NOMO-1 treated with dmso at 0.1 percent for 144 hours (cell line): ENCODE results near the gene COL19A1.
"Not testable (repeated sequence)": the region's sequence is repeated elsewhere in the genome, so short reads cannot be mapped to it uniquely, and the experiment has no call there.

Experiments
- DNase-seq: peaks from one replicate; lab custom pipeline; 2025; ENCODE audit not compliant: unreplicated experiment; lab: John Stamatoyannopoulos, UW

The COL19A1 gene

DNA sequence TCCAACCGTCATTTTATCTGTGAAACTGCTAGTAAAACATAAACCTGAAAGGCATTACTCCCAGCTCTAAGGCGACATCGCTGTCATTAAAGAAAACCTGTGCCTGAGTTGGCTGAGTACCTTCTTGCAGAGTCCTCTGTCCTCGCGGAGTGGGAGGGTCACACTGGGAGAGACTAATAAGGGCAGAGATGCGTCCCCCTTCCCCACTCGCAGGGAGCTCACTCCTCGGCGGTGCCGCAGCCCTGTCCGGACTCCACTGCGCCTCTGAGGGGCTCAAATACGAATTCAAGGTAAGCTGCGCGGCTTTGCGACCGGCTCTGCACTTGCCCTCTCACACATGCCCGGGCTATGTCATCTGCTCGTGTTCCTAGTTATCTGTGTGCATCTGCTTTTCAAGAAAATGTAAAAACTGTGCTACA, at the start of gene COL19A1:
Gene COL19A1, plus strand, starts transcription at position 206 of the 419 bp plus-strand sequence. CDS start 13,012 bp downstream, outside the sequence.
- DNase-seq = no peak

DNA sequence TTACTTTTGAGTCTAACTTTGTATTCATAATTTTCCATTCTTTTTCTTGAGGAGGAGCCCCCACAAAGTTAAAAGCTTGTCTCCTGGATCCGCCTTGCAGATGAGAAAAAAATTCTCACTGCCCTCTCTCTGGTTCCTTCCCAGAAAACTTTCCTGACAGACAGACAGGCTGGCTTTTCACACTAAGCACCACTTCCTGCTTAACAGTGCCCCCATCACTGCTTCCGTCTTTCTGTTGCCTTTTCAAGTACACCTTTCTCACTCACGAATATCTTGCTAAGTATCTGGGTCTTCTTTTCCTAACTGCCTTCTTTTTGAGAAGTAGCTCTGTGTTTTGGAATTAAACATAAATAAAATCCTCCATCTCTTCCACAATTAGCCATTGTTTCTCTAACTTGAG, 49.8 kb upstream of the COL19A1 start:
- DNase-seq = no peak

DNA sequence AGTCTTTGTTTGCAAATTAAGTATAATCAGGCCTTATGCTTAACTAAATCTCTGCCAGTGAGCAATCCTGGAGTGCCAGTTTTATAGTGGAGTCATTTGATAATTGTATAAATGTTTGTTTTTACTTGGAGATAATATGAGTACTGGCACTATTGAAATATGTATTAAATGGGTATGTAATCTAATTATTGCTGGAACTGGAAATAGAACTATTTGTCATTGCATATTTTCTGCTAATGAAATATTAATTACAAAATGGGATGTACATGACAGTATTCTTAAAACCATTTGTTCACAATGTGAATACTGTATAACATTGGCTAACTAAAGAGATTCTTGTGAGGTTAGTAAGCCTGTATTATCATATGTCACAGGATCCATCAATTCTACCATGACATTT, 49.0 kb upstream of the COL19A1 start:
- DNase-seq = no peak

DNA sequence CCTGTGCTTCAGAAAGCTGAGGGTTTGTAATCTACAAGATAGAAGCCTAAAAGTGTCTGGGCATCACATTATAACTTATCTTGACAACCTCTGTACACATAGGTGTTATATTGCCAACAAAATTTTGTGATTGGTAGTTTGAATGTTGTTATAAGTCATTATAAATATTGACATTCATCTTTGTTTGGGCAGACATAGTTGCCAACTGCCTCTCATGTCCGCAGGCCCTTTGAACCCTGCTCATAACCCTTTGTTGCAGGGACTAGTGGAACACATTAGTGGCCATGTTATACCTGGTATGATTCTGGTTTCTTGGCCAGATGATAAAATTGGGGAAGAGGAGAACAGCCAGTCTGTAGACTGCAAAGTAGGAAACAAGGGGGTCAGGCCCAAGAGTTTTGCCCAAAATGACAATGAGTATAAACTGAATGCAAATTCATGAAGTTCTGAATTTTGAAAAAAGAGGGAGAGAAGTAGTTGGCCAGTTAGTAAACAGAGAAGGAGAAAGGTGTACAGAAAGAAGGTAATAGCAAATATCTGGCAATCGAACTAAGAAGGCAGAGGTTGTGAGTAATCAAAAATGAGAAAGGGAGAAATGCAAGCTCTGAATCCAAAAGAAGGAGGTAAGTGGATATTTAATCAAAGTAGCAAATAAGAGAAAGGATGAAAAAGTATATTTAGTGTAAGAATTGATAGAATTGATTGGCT, 48.0 kb upstream of the COL19A1 start:
- DNase-seq = no peak

DNA sequence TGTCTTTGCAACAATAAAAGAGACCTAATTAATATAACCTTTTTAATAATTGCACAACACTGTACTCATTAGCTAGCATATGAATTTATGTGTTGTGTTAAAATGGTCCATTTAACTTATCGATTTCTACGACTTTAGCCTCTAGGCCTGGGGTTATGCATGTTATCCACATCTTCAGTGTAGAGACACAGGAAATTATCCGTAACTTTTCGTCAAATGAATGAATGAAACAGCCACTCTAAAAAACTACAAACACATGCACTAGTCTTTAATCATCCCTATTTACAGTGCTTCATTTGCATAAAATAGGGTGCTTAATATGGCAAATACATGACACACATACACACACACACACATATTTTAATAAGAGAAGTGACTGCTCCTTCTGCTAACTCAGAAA, 47.2 kb upstream of the COL19A1 start:
- DNase-seq = no peak

DNA sequence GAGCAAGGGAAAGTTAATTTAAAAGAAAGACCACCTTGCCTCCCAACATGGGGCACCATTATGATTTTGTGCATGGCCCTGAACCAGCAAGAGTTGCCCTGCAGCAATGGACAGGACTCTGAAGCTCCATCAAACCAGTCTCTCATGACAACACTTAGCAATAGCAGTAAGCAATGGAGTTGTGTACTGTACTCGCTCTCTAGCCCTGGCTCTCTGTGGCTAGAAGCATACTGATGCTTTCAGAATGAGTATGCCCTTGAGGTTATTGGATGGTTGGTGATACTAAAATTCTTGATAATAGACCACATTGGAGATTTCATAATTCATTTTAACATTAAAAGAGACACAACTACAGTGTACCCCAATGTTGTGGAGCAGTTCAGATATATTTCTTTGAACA, 46.3 kb upstream of the COL19A1 start:
- DNase-seq = no peak

DNA sequence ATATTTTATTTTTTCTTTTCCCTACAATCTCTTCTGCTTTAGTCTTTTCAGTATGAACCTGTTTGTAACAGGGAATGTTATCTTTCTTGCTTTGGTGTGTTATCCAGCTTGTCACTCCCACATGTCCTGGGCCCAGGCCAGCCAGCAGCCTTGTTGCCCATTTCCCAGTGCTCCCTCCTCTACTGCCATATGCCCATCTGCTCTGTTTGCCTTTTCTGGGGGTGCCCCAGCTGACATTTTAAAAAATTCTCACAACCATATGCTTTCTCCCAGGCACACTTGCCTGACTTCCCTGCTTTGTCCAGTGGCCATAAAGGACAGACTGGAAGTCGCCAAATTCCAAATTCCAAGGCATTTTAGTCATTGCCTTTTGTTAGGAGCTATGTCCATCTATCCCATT, 45.9 kb upstream of the COL19A1 start:
- DNase-seq = no peak

DNA sequence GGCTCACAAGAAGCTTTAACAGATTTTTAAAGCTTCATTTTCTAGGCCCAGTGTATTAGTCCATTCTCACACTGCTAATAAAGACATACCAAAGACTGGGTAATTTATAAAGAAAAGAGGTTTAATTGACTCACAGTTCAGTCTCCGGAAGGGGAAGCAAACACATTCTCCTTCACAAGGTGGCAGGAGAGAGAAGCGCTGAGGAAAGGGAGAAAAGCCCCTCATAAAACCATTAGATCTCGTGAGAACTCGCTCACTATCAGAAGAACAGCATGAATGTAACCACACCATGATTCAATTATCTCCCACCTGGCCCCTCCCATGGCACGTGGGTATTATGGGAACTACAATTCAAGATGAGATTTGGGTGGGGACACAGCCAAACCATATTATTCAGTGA, 42.0 kb upstream of the COL19A1 start:
- DNase-seq = not testable (repeated sequence)

DNA sequence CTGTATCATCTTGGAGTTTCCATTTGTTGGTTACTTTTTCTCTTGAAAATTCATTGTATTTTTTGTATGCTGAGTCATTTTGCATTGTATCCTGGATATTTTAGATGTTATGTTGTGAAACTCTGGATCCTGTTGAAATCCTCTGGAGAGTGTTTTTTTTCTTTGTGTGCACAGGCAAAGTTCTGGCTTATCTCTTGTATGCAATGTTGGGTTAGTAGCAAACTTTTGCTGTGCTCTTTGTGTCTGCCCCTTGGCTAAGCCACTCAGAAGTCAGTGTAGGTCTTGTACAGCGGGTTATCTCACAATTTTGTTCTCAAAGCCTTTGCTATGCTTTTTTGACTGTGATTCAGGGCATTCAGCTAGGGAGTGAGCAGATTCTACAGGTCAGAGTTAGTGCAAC, 40.5 kb upstream of the COL19A1 start:
- no peak for DNase-seq

DNA sequence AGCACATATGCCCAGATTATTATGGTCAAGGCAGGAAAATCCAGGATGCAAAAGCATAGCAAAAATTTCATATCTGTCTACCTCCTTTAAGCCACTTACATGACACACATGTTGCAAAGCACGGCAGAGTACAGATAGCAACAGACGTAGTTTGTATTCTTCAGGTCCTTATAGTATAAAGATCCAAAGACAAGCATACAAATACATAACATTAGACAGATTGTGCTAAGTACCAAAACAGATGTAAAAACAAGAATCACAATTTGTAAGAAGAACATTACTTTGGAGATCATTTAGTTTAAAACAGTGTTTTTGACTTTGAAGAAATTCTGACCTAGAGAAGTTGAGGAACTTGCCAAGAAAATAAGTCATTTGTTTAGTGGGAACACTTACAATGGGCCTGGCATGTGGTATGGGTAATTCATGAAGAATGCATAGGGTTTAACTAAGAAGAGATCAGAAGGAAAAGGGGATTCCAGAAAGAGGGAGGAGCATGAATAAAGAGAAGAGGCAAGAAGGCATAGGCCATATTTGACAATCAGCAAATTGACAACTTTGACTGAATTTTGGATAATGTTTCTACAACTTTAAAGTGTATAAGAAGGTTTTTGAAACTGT, 39.0 kb upstream of the COL19A1 start:
- DNase-seq = no peak

DNA sequence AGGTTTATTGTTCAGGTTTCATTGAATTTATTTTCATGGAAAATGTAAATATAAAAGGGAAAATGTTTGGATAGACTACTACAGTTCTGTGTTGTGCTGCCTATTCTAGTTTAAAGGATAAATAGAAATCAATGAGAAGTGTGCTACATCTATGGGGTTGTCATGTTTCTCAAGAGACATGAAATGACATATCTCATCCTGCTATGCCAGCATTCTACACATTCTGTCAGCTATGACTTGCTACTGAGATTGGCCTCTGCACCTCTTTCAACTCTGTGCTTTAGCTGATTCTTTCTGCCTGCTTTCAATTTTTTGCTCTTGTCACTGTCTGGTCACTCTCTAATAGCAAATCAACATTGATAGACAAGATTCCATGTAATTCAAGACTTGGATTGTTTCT, 33.8 kb upstream of the COL19A1 start:
- DNase-seq = no peak

DNA sequence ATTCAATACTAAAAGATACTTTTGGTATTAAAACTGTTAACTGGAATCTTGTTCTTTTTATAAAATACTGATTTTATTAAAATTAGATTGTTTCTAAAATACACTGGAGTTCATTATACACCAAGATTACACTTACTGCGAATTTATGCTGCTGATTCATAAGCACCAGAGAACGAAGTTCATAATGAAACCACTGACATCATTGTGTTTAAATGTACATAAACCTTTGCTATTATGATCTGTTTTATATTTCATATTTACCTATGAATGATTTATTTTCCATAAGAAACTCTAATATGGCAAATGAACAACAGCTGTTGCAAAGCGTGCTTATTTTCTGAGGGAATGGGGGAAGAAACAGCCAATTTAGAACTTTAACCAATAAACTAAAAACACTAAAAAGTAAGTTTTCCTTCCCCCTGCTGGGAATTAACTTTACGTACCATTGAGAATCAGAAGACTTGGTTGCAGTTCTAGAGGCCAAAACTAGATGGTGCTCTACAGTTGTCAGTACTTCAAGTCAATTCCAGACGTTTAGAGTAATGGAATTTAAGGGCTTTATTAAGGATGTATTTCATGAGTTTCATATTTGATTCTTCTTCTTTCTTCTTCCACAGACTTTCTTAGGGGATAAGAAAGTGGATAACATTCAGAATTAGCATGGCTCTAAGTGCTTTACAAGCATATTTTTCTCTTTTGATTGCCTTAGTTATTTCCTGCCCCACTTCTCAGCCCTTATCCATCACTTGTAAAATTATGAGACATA, 30.8 kb upstream of the COL19A1 start:
- DNase-seq = peak; percentile 69

DNA sequence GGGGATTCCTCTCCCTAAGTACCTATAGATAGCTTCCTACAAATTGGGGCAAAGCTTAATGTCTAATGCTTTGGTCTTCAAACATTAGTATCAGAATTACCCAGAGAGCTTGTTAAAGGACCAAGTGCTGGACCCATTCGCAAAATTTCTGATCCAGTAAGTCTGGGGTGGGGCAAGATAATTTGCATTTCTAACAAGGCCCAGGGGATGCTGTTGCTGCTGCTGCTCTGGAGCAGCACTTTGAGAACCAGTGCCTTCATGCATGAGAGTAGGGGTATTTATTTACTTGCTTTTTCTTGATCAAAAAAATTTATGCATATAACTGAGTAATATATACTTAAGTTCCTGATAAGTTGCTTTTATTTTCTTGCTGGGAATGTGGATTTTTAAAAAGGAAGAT, 24.5 kb upstream of the COL19A1 start:
- no peak for DNase-seq

DNA sequence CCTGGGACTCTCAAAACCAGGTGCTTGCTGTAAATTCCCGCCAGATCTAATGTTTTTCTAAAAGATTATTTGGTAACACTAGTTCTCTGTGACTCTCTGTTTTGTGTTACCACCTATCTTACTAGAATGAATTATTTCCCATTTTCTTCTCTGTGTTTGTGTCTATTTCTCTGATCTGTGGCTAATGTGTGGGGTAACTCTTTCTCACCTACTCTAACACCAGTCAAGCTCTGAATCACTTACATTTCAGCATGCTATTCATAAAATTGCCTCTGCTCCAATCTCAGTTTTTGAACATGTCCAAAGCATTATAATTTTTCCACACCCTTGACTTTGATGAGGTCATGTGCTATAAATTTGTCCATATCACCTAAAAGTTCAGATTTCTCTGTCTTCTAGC, 23.2 kb upstream of the COL19A1 start:
- no peak for DNase-seq

DNA sequence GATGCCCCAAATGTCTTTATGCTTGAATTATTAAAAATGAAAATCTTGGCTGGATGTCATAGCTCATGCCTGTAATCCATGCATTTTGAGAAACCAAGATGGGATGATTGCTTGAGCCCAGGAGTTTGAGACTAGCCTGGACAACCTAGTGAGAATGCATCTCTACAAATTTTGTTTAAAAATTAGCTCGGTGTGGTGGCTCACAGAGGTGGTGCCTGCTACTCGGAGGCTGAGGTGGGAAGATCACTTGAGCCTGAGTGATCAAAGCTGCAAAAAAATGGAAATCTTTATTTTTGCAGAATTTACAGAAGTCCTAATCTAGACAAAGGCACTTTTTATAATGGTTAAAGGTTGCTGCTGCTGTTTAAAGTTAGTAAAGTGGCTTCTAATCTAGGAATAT, 20.0 kb upstream of the COL19A1 start:
- DNase-seq = no peak

DNA sequence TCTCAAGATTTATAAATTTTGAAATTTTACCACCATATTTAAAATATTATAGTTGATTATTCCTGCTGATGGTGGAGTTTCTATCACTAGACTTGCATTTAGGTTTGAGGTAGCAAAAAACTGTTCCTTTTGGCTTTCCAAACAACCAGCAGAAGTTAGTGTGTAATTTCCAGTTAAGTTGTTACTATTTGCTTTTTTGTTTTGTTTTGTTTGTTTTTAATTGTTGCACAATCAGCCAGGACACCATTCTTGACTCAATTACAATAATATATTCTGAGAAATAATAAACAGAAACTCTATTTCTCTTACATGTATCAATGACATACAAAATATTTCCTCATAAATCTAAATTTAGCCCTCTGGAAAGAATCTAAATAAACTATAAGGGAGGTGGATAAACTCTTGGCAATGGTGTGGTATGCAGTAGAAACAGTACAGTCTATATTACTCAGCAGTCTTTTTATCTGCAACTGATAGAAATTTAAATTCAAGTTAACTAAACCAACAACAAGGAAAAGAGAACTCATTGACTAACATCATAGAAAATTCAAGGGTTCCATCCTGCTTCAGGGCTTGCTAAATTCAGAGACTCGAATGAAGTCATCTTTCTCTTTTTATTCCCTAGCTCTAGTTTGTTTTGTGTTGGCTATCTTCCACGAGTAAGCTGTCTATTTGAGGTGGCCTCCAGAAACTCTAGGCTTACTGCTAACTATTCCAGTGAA, 19.4 kb upstream of the COL19A1 start:
- DNase-seq = no peak

DNA sequence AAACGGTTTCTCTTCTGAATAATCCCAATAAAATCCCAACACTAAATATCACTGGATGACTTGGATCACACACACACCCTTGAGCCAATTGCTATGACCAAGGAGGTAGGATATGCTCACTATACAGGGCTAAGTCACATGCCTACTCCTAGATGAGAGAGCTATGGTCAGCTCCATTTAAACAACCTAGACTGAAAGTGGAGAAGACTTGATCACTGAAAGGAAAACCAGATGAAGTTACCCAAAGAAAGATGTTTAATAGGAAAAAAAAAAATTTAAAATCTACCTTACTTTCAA, 18.9 kb upstream of the COL19A1 start:
- DNase-seq = no peak

DNA sequence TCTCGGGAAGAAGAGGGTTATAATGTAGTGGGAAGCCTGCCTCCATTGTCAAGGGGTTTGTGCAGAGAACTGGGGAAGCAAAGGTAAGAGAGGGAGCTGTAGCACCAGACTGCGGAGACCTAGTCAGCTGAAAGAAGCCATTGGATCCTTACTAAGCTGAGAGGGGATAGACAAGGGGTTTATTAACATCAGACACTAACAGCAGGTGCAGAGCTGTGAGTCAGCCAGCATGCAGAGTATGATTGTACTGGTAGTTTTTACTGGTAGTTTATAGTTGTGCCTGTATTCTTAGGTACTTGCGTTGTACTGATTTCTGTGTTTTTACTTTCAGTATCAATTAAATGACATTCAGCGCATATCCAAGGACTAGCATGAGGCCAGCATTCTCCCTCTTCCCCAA, 17.8 kb upstream of the COL19A1 start:
- no peak for DNase-seq

DNA sequence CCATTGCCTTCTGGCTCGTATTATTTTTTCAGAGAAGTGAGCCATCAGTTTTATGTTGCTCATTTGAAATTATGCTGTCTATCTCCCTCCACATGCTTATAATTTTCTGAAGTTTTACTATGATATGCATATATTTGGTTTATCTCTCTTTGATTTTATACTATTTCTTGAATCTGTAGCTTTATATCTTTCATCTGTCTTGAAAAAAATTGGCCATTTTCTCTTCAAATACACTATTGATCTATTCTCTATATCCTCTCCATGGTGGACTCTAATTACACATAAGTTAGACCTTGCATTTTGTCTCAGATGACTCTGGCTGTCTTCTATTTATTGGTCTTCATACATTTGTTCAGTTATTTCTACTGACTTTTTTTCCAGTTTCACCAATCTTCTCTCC, 13.7 kb upstream of the COL19A1 start:
- DNase-seq = no peak

DNA sequence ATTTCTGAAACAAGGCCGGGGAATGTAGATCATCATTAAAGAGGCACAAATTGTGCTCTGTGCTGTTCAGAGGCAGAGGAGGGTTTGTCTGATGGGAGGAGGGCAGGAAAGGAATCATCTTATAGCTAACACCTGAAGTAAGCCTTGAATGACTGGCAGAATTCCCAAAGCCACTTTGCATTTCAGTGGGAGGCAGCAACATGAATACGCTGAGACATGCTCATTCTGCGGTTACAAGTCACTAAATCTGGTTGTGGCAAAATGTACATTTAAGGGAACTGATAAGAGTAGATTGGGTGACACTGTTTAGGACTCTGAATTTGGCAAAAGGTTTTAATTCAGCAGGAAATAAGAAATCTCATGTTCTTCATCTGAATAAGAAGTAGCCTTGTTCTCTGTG, 4.4 kb upstream of the COL19A1 start:
- DNase-seq = no peak

DNA sequence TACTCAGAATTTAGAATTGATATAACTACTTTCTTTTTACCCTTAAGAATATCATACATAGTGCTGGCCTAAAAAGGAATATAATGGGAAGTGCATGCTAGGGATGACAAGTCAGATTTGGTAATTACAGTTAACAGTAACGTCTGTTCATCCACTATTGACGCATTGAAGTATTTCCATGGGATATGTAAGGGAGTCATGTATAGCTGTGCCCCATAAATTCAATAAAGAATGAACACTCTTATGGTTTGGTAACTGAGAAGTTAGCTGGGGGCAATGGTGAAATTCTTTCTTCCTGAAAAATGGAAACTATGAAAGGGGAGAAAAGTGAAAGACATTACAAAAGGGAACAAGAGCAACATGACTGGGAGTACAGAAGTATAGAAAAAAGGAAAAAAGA, 2.6 kb upstream of the COL19A1 start:
- DNase-seq = no peak

DNA sequence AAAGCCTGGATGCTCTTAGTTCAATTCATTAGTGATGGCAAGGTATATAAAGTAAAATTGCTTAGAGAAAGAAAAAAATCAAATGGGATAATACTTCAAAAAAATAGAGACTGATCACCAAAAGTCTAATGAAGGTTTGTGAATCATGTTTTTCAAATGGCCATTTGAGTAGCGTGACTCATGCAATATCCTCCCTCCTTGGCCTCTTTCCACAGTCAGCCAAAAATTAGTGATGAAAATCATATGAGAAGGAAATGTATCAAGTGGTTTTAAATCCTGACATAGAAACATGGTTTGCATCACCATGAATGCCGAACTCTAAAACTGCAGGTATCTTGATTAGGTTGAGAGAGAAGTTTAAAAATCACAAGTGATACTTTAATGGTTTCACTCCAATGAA, 1.2 kb upstream of the COL19A1 start:
- DNase-seq = no peak
